NCI-H524 (cell line): Measurements from ENCODE around the gene SOWAHD.
"Not testable (repeated sequence)": the region's sequence is repeated elsewhere in the genome, so short reads cannot be mapped to it uniquely, and the experiment has no call there.

Experiments used
- DNase-seq, 2 experiments: peaks; one replicate each; lab custom pipeline; 2025; lab: John Stamatoyannopoulos, UW

The SOWAHD gene, protein sequence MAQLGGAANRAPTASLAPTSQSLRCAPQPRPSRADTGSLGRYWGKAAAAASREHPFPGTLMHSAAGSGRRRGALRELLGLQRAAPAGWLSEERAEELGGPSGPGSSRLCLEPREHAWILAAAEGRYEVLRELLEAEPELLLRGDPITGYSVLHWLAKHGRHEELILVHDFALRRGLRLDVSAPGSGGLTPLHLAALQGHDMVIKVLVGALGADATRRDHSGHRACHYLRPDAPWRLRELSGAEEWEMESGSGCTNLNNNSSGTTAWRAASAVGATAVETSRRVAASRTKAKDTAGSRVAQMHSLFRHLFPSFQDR

GRCh38 chrX:119757979-119758730, at the start of gene SOWAHD:
Gene SOWAHD (plus strand): TSS chrX:119758588. CDS start chrX:119758668, 80 bp downstream.
- DNase-seq = peak; percentile 2 to 13

DNA sequence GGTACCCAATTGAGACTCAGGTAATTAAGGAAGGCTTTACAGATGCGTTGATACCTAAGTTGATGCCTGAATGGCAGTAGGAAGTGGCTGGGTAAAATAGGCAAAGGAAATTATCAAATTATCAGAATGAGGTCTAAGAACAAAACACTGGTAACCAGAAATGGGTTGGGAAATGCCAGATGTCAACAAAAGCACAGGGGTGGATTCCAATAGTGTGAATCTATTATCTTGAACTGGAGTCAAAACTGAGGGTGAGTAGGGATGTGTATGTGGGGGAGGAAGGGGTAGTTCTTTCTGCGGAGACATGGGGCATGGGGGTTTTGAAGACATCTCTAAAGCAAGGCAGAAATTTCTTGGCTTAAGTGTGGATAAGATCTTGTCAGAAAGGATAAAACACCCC, 49.5 kb upstream of the SOWAHD start:
- DNase-seq = no peak

DNA sequence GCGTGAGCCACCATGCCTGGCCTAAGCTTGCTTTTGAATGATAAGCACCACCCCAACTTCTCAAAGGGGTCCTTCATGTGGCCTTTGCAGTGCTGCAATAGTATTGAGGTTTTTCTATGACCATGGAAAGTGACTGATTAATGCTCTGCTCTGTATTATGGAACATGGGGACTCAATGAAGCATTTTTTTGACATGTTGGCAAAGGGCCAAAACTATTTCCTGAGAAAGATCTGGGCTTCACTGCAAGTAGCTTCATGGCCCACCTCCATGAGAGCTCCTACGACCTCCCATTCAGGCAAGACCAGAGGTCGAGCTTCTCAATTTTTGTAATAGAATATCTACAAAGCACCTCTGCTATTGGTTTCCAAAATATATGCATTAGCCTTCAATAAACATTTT, 48.8 kb upstream of the SOWAHD start:
- DNase-seq = no peak

- no peak for DNase-seq
Observed at GRCh38 chrX:119721487-119721886, 36.9 kb upstream of the SOWAHD start.

GRCh38 chrX:119721926-119722325, 36.5 kb upstream of the SOWAHD start:
- DNase-seq = no peak

GRCh38 chrX:119726900-119727555, 31.4 kb upstream of the SOWAHD start:
- DNase-seq = no peak

- peak in 1 of 2 experiments; percentile 28 for DNase-seq
Observed at GRCh38 chrX:119728487-119728886, 29.9 kb upstream of the SOWAHD start.

- peak; percentile 33 to 77 for DNase-seq
Observed at GRCh38 chrX:119729408-119730201, 28.8 kb upstream of the SOWAHD start.

- DNase-seq = peak; percentile 65 to 68
Observed at GRCh38 chrX:119734897-119735339, 23.5 kb upstream of the SOWAHD start.

DNA sequence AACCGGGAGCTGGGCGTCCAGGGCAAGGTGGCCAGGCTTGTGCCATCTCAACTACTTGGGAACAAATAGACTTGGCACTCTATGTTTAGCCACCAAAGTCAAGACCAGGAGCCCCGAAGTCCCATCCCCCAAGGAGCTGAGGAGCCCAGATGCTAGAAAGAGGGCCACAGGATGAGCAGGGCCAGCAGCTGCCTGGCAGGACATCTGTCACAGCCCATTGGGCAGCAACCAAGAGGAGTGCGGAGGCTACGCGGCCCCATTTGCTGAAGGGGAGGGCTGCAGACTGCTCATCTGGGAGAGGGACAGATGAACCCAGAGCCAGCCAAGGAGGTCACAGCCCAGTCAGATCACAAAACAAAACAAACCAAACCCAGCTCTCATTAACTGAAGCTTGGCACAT, 22.9 kb upstream of the SOWAHD start:
- DNase-seq = peak; percentile 84 to 91

DNA sequence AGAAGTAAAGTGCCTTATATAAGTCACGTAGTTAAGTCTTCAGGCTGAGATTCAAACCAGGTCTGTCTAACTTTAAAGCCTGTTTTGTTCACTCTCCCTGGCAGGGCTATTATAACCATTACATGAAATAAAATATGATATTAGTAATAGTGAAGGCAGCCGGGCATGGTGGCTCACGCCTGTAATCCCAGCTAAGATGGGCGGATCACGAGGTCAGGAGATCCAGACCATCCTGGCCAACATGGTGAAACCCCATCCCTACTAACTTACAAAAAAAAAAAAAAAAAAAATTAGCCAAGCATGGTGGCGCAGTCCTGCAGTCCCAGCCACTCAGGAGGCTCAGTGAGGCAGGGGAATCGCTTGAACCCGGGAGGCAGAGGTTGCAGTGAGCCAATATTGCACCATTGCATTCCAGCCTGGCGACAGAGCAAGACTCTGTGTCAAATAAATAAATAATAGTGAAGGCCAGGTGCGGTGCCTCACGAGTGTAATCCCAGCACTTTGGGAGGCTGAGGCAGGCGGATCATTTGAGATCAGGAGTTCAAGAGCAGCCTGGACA, 22.1 kb upstream of the SOWAHD start:
- DNase-seq = no peak

DNA sequence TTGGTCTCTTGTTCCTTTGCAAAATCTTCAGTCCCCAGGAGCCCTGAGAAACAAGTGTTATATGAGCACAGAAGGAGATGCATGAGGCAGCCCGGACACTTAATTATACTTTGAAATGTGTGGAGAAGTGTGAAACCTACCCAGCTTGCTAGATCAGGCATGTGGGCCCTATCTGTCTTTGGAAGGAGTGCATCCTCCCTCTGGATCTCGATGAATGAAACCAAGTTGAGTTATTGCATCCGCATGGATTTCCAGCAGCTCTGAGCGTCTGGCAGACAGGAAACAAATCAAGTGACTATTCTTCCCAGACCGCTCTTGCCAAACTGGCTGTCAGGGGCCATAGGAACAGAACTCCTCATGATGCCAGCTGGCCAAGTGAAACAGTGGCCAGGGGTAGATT, 19.6 kb upstream of the SOWAHD start:
- DNase-seq = no peak

DNA sequence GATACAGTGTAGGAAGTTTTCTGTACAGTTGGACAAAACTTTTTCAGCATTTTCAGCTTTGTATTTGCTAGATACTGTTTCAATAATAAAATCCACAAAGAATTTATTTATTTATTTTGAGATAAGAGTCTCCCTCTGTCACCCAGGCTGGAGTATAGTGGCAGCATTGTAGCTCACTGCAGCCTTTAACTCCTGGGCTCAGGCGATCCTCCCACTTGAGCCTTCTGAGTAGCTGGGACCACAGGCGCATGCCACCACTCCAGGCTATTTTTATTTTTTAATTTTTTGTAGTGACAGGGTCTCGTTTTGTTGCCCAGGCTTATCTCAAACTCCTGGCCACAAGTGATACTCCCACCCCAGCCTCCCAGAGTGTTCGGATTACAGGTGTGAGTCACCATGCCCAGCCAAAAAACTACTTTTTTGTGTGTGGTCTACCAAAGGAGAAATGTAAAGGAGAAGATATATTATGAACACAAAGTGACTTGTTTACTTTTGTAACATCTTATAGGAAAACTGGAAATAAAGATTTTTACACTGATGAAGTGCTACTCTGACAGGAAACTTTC, 13.0 kb upstream of the SOWAHD start:
- DNase-seq = no peak

DNA sequence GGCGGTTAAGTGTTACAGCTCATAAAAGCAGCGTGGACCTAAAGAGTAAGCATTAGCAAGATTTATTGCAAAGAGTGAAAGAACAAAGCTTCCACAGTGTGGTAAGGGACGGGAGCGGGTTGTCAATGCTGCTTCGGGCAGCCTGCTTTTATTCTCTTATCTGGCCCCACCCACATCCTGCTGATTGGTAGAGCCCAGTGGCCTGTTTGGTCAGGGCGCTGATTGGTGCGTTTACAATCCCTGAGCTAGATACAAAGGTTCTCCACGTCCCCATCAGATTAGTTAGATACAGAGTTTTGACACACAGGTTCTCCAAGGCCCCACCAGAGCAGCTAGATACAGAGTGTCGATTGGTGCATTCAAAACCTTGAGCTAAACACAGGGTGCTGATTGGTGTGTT, 8.3 kb upstream of the SOWAHD start:
- DNase-seq = not testable (repeated sequence)

DNA sequence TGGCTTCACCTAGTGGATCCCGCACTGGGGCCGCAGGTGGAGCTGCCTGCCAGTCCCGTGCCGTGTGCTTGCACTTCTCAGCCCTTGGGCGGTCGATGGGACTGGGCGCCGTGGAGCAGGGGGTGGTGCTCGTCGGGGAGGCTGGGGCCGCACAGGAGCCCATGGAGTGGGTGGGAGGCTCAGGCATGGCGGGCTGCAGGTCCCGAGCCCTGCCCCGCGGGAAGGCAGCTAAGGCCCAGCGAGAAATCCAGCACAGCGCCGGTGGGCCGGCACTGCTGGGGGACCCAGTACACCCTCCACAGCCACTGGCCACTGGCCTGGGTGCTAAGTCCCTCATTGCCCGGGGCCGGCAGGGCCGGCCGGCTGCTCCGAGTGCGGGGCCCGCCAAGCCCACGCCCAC, 7.6 kb upstream of the SOWAHD start:
- not testable (repeated sequence) for DNase-seq

DNA sequence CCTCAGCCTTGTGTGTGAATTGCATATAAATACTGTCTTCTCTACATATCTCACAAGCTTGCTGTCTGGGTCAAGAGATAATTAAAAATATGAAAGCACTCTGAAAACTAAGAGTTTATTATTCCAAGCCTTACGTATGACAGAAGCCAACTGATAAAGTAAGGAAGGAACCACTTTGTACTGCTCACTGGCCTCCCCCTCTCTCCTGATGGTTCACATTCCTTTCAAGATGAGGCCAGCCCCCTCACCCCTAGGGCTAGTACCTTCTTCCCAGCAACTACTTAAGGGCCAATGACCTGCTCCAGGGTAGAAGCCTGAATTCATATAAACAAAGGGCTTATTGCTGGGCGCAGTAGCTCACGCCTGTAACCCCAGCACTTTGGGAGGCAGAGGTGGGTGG, 5.4 kb upstream of the SOWAHD start:
- DNase-seq = no peak

DNA sequence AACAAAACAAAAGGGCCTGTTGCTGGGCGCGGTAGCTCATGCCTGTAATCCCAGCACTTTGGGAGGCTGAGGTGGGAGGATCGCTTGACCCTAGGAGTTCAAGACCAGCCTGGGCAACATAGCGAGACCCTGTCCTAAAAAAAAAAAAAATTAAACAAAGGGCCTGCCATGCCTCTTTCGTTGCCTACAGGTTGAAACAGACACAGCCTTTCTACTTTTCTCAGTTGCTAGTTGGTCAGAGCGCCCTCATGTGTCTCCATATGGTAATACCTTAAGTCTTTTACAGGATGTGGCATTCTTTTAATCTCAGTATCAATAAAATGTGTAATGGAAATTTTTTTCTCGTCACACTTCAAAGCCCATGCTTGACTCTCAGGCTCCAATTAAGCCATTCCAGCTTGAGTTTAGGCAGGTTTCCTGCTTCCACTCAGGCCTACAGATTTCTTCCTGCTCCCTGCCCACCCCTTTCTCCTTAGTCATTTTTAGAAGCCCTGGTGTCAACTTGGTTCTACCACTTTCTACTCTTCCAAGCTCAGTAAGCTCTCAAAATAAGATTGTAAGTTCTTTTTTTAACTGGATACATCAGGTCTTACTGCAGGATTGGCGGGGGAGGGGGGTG, 4.6 kb upstream of the SOWAHD start:
- peak in 1 of 2 experiments; percentile 65 for DNase-seq

GRCh38 chrX:119755981-119756533, 2.3 kb upstream of the SOWAHD start:
- no peak for DNase-seq

GRCh38 chrX:119756926-119757635, 1.3 kb upstream of the SOWAHD start:
- DNase-seq = no peak

- no peak for DNase-seq
Observed at GRCh38 chrX:119757646-119757978, 776 bp upstream of the SOWAHD start.
